Measurements from ENCODE around the gene INTU. TPM values are rescaled to one million over a fixed set of nuclear protein-coding genes. Genes with fewer than 3 reads are reported as not detected.

INTU gene
- total RNA-seq, 1 experiment from 2014 or later, result 3.7 TPM

DNA sequence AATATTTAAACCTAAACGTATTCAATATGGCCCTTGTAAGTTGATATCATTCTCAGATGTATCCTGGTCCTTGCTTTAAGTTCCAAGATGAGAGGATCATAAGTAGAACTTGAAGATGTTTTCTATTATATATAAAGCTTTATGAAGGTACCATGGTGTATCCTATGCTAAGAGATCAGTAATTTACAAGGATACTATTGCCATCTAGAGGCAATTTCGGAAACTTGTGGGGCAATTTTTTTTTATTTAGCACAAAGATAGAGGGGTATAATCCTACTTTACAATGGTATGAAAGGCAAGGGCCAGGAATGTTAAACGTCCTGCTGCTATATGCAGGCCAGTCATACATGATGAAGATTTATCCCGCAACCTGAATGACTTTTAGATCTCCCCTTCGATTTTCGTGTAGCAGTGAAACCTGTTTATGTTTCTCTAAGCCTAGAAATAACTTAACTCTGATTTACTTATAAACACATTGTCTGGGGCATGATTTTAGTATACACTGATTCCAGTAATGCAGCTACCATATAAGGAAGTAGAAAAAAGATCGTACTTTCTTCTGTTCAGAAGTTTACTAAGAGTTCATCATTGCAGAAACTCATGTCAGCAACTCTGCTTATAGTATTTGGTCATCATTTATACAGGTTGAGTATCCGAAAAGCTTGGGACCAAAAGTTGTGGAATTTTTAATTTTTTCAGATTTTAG, 100.0 kb downstream of the INTU start:
- BruUV-seq (replicated peaks), result no TSS peak
- no peaks in the 10 kb centered on the region for H3K9me3 ChIP-seq (ENCODE audit: control insufficient read depth, insufficient read depth, low read depth, low read length)
- intact Hi-C loops (cut with micrococcal nuclease; ENCODE audit: unreplicated experiment) (loop anchor here (1.0 kb wide), 1 partner anchor 127 kb away; no protein-coding TSS in a partner anchor), in situ Hi-C loops (cut with HindIII; ENCODE audit: low pct_unique_long_range_greater_than_20kb, low sequenced_read_pairs) (no loop called here)
- no peaks in the 10 kb centered on the region for H3K27me3 ChIP-seq (ENCODE audit: control insufficient read depth, insufficient read depth, low read length)
- H3K4me1 ChIP-seq (ENCODE audit: control insufficient read depth, insufficient read depth, low read length), result no peaks in the 10 kb centered on the region
- CTCF ChIA-PET, result interaction anchor here (0.6 to 1.5 kb wide), 3 partner anchors 110 to 144 kb away, joined by 3 read pairs; no protein-coding TSS in a partner anchor
- POLR2A ChIA-PET, result no interaction called here
- TF ChIP-seq CTCF (IDR thresholded peaks at IDR 0.05), result peak; percentile 49; the same call in 1 of the 2 replicates
- TF ChIP-seq, protein P1, sequence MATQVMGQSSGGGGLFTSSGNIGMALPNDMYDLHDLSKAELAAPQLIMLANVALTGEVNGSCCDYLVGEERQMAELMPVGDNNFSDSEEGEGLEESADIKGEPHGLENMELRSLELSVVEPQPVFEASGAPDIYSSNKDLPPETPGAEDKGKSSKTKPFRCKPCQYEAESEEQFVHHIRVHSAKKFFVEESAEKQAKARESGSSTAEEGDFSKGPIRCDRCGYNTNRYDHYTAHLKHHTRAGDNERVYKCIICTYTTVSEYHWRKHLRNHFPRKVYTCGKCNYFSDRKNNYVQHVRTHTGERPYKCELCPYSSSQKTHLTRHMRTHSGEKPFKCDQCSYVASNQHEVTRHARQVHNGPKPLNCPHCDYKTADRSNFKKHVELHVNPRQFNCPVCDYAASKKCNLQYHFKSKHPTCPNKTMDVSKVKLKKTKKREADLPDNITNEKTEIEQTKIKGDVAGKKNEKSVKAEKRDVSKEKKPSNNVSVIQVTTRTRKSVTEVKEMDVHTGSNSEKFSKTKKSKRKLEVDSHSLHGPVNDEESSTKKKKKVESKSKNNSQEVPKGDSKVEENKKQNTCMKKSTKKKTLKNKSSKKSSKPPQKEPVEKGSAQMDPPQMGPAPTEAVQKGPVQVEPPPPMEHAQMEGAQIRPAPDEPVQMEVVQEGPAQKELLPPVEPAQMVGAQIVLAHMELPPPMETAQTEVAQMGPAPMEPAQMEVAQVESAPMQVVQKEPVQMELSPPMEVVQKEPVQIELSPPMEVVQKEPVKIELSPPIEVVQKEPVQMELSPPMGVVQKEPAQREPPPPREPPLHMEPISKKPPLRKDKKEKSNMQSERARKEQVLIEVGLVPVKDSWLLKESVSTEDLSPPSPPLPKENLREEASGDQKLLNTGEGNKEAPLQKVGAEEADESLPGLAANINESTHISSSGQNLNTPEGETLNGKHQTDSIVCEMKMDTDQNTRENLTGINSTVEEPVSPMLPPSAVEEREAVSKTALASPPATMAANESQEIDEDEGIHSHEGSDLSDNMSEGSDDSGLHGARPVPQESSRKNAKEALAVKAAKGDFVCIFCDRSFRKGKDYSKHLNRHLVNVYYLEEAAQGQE (IDR thresholded peaks at IDR 0.05; ENCODE audit: insufficient read depth in 1 of 2, low read depth in 2 of 2, low read length in 1 of 2), result no peak
- no peaks in the 10 kb centered on the region for H3K36me3 ChIP-seq (ENCODE audit: control insufficient read depth, insufficient read depth, low read length)
- H3K4me3 ChIP-seq (ENCODE audit: low read depth in 2 of 2, low read length in 2 of 2), result no peak overlapping the region
- DNase-seq (ENCODE audit: low read depth, low spot score), result peak; percentile 13
- H3K27ac ChIP-seq (ENCODE audit: low read length), result no peak overlapping the region
- peak; percentile 81 for ATAC-seq

GRCh38 chr4:127734976-127735375, 102.2 kb downstream of the INTU start:
- intact Hi-C loops (cut with micrococcal nuclease; ENCODE audit: unreplicated experiment), result no loop called here

More at GRCh38 chr4:127734976-127735375, 102.2 kb downstream of the INTU start:
- no peak for TF ChIP-seq TCF7L2 (IDR thresholded peaks at IDR 0.05; ENCODE audit: low read depth, low read length)
- TF ChIP-seq, protein P1 (IDR thresholded peaks at IDR 0.05; ENCODE audit: insufficient read depth in 1 of 2, low read depth in 2 of 2, low read length in 1 of 2), result no peak
- no peak for TF ChIP-seq SIN3A (IDR thresholded peaks at IDR 0.05; ENCODE audit: borderline replicate concordance, insufficient read depth, low read depth, low read length)
- TF ChIP-seq POLR2AphosphoS5 (IDR thresholded peaks at IDR 0.05; ENCODE audit: low read depth, low read length), result no peak
- TF ChIP-seq CTCF (IDR thresholded peaks at IDR 0.05), result no peak
- in situ Hi-C loops (cut with HindIII; ENCODE audit: low pct_unique_long_range_greater_than_20kb, low sequenced_read_pairs), result no loop called here
- H3K36me3 ChIP-seq (ENCODE audit: control insufficient read depth, insufficient read depth, low read length), result no peaks in the 10 kb centered on the region
- no peak overlapping the region for H3K4me3 ChIP-seq (ENCODE audit: low read depth in 2 of 2, low read length in 2 of 2)
- no peaks in the 10 kb centered on the region for H3K4me1 ChIP-seq (ENCODE audit: control insufficient read depth, insufficient read depth, low read length)
- DNase-seq (ENCODE audit: low read depth, low spot score), result no peak
- H3K9me3 ChIP-seq (ENCODE audit: control insufficient read depth, insufficient read depth, low read depth, low read length), result no peaks in the 10 kb centered on the region
- ATAC-seq, result no peak
- H3K27ac ChIP-seq (ENCODE audit: low read length), result no peak overlapping the region
- ChIA-PET CTCF (no interaction called here), POLR2A (interaction anchor here (0.6 kb wide), 1 partner anchor 9 kb away, joined by 4 read pairs; no protein-coding TSS in a partner anchor)
- H3K27me3 ChIP-seq (ENCODE audit: control insufficient read depth, insufficient read depth, low read length), result no peaks in the 10 kb centered on the region
- BruUV-seq (replicated peaks), result no TSS peak

Data from Panc1 (cell line).